Right lobe of liver (tissue), 4 donors: Measurements from ENCODE around the gene AKNA.

Experiments
- POLR2A ChIP-seq: fragments of 450-650 bp; IDR thresholded peaks from one replicate; pipeline ENCODE4 v1.6.1; 2017; ENCODE audit warnings: antibody characterized with exemption, mild to moderate bottlenecking
- TF ChIP-seq, protein P1 (sequence below), 4 donors: fragments of 200-600 bp in 3 of 4; fragments of 450-650 bp in 1 of 4; IDR thresholded peaks; one replicate each; pipeline versions ENCODE4 v1.5.1 to v1.8.0; 2016 to 2022; ENCODE audit warnings: antibody characterized with exemption in 4 of 4, mild to moderate bottlenecking in 2 of 4
- donor health status: DM: no; HTN: no; CAD: no.
- donor health status: DM: no; HTN: no; CAD: no.
- donor health status: DM: no; HTN: yes; CAD: no.

DNA sequence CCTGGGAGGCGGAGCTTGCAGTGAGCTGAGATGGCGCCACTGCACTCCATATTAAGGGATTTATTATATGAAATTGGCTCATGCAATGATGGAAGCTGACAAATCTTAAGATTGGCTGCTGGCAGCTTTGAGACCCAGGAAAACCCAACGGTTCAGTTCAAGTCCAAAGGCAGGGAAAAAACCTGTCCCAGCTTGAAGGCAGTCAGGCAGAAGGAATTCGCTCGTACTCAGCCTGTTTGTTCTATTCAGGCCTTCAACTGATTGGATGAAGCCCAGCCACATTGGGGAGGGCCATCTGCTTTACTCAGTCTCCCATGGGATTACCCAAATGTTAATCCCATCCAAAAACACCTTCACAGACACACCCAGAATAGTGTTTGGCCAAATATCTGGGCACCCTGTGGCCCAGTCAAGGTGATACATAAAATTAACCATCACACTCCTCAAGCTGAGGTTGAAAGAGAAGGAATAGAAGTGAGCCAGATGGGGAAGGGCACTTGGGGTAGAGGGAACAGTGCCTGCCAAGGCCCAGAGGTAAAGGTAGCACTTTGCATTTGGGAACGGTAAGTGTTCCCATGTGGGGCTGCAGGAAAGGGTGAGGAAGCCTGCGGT, 73.4 kb downstream of the AKNA start:
- TF ChIP-seq, protein P1, sequence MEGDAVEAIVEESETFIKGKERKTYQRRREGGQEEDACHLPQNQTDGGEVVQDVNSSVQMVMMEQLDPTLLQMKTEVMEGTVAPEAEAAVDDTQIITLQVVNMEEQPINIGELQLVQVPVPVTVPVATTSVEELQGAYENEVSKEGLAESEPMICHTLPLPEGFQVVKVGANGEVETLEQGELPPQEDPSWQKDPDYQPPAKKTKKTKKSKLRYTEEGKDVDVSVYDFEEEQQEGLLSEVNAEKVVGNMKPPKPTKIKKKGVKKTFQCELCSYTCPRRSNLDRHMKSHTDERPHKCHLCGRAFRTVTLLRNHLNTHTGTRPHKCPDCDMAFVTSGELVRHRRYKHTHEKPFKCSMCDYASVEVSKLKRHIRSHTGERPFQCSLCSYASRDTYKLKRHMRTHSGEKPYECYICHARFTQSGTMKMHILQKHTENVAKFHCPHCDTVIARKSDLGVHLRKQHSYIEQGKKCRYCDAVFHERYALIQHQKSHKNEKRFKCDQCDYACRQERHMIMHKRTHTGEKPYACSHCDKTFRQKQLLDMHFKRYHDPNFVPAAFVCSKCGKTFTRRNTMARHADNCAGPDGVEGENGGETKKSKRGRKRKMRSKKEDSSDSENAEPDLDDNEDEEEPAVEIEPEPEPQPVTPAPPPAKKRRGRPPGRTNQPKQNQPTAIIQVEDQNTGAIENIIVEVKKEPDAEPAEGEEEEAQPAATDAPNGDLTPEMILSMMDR (IDR thresholded peaks at IDR 0.05), result no peak
- TF ChIP-seq POLR2A, result no peak
